NB4 (cell line): ENCODE measurements around the gene TECPR1.

Experiments used
- DNase-seq: peaks from one replicate; pipeline ENCODE4 v3.0.0; 2010; ENCODE audit warnings: low read depth
- H3K4me3 ChIP-seq: one replicate; pipeline ENCODE4 v1.5.1; 2011; ENCODE audit warnings: mild to moderate bottlenecking, low read depth, low read length, moderate library complexity
- CTCF ChIP-seq: IDR thresholded peaks from one replicate; pipeline ENCODE4 v1.5.1; 2012; ENCODE audit warnings: low read depth, low read length
- MYC ChIP-seq: IDR thresholded peaks from 2 replicates; pipeline ENCODE4 v1.6.1; 2011; ENCODE audit warnings: low read depth, low read length
- POLR2A ChIP-seq: IDR thresholded peaks from 2 replicates; pipeline ENCODE4 v1.6.1; 2011; ENCODE audit warnings: mild to moderate bottlenecking; ENCODE audit not compliant: insufficient read length; ENCODE audit errors: extremely low read depth
- TF ChIP-seq, protein P1 (sequence below): IDR thresholded peaks from 2 replicates; pipeline ENCODE4 v1.6.1; 2011; ENCODE audit warnings: low read depth, low read length

The TECPR1 gene

DNA sequence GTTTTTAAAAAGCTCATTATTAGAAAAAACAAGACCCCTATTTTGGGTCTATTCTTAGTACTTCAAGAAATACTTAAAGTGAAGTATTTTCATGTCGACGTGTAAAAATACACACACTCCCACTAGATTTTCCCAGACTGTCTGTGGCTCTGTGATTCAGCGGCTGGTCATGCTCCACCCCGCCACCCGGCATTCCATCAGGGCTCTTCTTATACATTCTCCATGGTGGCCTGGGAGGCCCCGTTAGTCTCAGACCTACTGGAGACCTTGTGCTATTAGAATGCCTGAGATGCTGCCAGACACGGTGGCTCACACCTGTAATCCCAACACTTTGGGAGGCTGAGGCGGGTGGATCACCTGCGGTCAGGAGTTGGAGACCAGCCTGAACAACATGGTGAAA lies 13.1 kb downstream of the TECPR1 start:
- no peak for DNase-seq
- TF ChIP-seq CTCF (no peak), POLR2A (no peak), MYC (no peak)
- TF ChIP-seq, protein P1, sequence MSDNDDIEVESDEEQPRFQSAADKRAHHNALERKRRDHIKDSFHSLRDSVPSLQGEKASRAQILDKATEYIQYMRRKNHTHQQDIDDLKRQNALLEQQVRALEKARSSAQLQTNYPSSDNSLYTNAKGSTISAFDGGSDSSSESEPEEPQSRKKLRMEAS, result no peak
- no peak overlapping the region for H3K4me3 ChIP-seq

DNA sequence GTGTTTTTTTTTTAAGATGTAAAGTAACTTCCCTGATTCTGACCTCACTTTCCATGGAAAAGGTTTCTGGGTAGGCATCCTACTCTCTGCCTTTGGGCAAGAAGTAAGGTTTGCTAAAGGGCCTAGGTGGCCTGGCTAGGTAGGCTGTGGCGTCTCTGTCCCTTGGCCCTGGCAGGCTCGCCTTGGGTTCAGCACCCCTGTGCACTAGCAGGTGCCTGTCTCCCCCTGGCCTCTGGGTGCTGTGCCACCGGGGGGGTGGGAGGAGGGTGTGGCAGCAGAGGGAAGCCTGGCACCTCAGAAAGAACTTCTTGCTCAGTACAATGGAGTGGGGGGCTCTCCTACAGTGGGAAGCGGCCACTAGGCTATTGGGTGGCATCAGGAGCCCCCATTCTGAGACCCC lies 14.0 kb downstream of the TECPR1 start:
- no peak overlapping the region for H3K4me3 ChIP-seq
- no peak for DNase-seq
- no peak for TF ChIP-seq POLR2A

DNA sequence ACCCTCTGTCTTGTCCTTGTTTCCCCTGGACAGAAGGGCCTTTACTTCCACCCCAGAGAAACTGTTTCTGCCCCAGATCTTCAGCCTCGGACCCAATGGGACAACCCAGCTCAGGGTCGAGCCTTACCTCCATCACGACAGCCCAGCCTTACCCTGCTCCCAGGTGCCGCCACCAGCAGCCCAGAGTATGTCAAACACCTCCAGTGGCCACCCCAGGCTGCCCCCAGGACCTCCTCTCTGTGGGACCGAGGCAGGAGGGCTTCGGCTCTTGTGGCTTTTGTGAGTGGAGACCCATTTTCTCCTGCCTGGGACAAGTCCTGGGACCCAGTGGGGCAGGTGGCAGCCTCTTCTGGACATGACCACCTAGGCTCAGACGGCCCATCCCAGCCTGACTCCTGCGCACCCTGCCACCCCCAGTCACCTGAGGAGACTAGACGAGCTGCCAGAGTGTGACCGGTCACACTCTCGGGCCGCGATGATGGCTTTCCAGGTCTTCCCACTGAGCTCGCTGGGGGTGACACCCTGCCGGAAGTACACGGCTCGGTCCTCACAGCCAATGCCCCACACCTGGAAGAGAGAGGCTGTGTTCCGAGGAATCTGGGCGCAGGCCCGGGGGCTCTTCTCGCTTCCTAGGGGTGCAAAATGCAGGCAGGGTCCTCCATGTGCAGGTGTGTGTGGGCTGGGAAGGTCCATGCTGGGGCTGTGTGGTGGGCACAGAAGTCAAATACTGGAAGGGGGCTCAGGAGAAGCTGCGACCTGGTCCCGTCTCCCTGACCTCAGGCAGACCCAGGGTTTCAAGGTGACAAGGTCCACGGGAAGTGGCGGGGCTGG lies 15.5 kb downstream of the TECPR1 start:
- no peak for DNase-seq
- no peak for TF ChIP-seq CTCF
- TF ChIP-seq POLR2A, result no peak
- TF ChIP-seq, protein P1, result no peak
- no peak for TF ChIP-seq MYC
- H3K4me3 ChIP-seq, result no peak overlapping the region

- no peak overlapping the region for H3K4me3 ChIP-seq
- no peak for DNase-seq
- TF ChIP-seq CTCF (no peak), MYC (no peak), POLR2A (no peak)
- TF ChIP-seq, protein P1, result no peak
Observed at GRCh38 chr7:98235901-98236300, 16.1 kb downstream of the TECPR1 start.

DNA sequence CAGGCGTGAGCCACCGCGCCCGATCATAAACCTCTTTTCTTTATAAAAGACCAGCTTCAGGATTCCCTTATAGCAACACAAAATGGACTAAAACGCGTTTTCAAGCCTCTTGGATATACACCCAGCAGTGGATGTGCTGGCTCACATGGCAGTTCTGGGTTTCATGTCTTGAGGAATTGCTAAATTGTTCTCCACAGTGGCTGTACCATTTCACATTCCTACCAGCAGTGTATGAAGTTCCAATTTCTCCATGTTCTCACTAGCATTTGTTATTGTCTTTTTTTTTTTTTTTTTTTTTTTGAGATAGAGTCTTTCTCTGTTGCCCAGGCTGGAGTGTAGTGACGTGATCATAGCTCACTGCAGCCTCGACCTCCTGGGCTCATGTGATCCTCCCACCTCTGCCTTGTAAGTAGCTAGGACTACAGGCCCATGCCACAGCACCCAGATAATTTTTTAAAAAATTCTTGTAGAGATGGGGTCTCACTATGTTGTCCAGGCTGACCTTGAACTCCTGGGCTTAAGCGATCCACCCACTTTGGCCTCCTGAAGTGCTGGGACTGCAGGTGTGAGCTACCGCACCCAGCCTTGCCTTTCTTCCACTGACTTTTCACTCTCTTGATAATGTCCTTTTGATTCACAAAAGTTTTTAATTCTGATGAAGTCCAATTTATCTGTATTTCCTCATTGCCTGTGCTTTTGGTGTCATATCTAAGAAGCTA lies 17.4 kb downstream of the TECPR1 start:
- no peak for DNase-seq
- TF ChIP-seq CTCF (no peak), POLR2A (no peak), MYC (no peak)
- TF ChIP-seq, protein P1, result no peak
- no peak overlapping the region for H3K4me3 ChIP-seq
